Measurements from ENCODE around the gene PDE6B.

GRCh38 chr4:612052-612748 lies 13.2 kb upstream of the PDE6B start:
- TF ChIP-seq CTCF (IDR thresholded peaks at IDR 0.05 in 4 of 5, conservative IDR thresholded peaks at IDR 0.05 in 1 of 5): no peak
- TF ChIP-seq POLR2A (IDR thresholded peaks at IDR 0.05): no peak

All from gastrocnemius medialis (tissue), 4 donors.